Pancreas (tissue), 10 donors: ENCODE measurements around the gene PHLDB1. TPM values are rescaled to one million over a fixed set of nuclear protein-coding genes. Genes with fewer than 3 reads are reported as not detected.
"Not testable (repeated sequence)": the region's sequence is repeated elsewhere in the genome, so short reads cannot be mapped to it uniquely, and the experiment has no call there.

Experiments
- ATAC-seq, 4 donors: fragments of 200-7000 bp; cut with Tn5 transposase; one replicate each; pipeline versions ENCODE4 v1.8.0 to v1.9.1; 2020; ENCODE audit warnings: mild to moderate bottlenecking in 4 of 4, moderate library complexity in 4 of 4
- DNase-seq, 6 donors: peaks; one replicate each; pipeline ENCODE4 v3.0.0-alpha.2; 2020
- FAIRE-seq: peaks from 2 replicates; lab custom pipeline; 2012; peaks lifted over from hg19 to GRCh38; lab: Jason Lieb, UNC
- H3K27ac ChIP-seq, 4 donors: fragments of 200-600 bp; sonication (generic); 1 replicate in 3 of 4; 2 replicates in 1 of 4; pipeline versions ENCODE4 v1.5.0 to v1.8.0; 2020
- H3K27me3 ChIP-seq, 4 donors: fragments of 200-600 bp; one replicate each; pipeline ENCODE4 v1.8.0; 2021
- H3K36me3 ChIP-seq, 3 donors: fragments of 200-600 bp; sonication (generic) in 1 of 3; one replicate each; pipeline versions ENCODE4 v1.5.0 to v1.8.0; 2020 to 2021
- H3K4me1 ChIP-seq, 3 donors: fragments of 200-600 bp; one replicate each; pipeline ENCODE4 v1.8.0; 2021
- H3K4me3 ChIP-seq, 4 donors: fragments of 200-600 bp; sonication (generic) in 2 of 4; one replicate each; pipeline versions ENCODE4 v1.5.0 to v1.8.0; 2020 to 2021
- H3K9me3 ChIP-seq, 4 donors: fragments of 200-600 bp; one replicate each; pipeline ENCODE4 v1.8.0; 2021
- CTCF ChIP-seq, 4 donors: fragments of 200-600 bp; sonication (generic) in 3 of 4; IDR thresholded peaks; one replicate each; pipeline versions ENCODE4 v1.5.0 to v1.8.0; 2021; ENCODE audit warnings: antibody characterized with exemption in 4 of 4
- WGBS, 2 donors: extraction: QIAGEN DNeasy Blood & Tissue Kit; methylation state at CpG; one replicate each; pipeline ENCODE4 v1.1.7; 2013; 5-methylcytosine and 5-hydroxymethylcytosine counted together
- intact Hi-C, 3 donors: fragments of 100-400 bp; cut with DNase I; formaldehyde crosslinking; loops; one replicate each; pipeline versions ENCODE4 v1.11.1 to v1.14.2; 2022
- polyA plus RNA-seq, 2 donors: library from polyadenylated mRNA; stranded (reverse); fragments of 200-250 nt; gene quantifications; one replicate each; pipeline ENCODE4 v1.2.3, GENCODE V29; 2013
- total RNA-seq, 6 donors: library from RNA; stranded (reverse); fragmentation: NEBNext Ultra II Directional in 4 of 6; extraction: Animal tissue kit (Norgen Biotek cat#: 25700) in 4 of 6; gene quantifications; one replicate each; pipeline versions ENCODE4 v1.2.1 to v1.2.4, GENCODE V29; 2021 to 2023
- donor health status: healthy with polysubstance abuse.
- donor health status: DM: no; HTN: no; CAD: no; lungs with moderate emphysema.
- donor health status: DM: no; HTN: no; CAD: no.
- donor health status: control.
- donor health status: control.
- donor health status: Bipolar disorder and iron deficiency.
- donor health status: DM: yes; HTN: yes; CAD: no.
- donor health status: DM: no; HTN: no; CAD: no.
- donor health status: DM: no; HTN: no; CAD: no.
- donor health status: DM: yes; HTN: yes; CAD: no.

Gene PHLDB1
- total and polyA plus RNA-seq, 8 donors: 29.3 to 153 (median 48.0) TPM

GRCh38 chr11:118679483-118679882 lies 72.1 kb downstream of the PHLDB1 start, which contains the start of gene TREH:
TREH (minus strand) TSS chr11:118679650; CDS start chr11:118679627, 23 bp downstream.
- intact Hi-C loops: no loop called here
- Histone ChIP-seq H3K4me1 (peaks cover 8 to 12% (median 10%) of the 10 kb centered on the region in 3 donors), H3K9me3 (no peaks in the 10 kb centered on the region), H3K27ac (peak within 1 kb of the TSS in 3 of 4 donors; percentile 12 to 79 (median 74)), H3K4me3 (peak within 1 kb of the TSS in 1 of 4 donors; percentile 34), H3K36me3 (no peaks in the 10 kb centered on the region), H3K27me3 (no peaks in the 10 kb centered on the region)
- peak; percentile 95 to 99 (median 98) for ATAC-seq
- peak; percentile 82 to 94 (median 87) for DNase-seq
- FAIRE-seq: no peak
- WGBS, 2 donors: 18 to 24% methylated on average over 5 of the region's 5 CpGs
- no peak for TF ChIP-seq CTCF (IDR thresholded peaks at IDR 0.05)

DNA sequence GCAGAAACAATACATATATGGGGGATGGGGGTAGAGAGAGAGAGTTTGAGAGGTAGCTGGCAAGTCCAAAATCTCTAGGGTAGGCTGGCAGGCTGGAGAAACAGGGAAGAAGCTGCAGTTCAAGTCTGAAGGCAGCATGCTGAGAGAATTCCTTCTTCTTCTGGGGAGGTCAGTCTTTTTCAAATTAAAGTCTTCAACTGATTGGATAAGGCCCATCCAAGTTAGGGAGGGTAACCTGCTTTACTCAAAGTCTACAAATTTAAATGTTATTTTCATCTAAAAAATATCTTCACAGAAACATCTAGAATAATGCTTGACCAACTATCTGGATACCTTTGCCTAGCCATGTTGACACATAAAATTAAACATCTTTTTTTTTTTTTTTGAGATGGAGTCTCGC lies 75.0 kb downstream of the PHLDB1 start:
- FAIRE-seq (no peak), ATAC-seq (no peak), DNase-seq (no peak)
- Histone ChIP-seq H3K4me3 (no peak overlapping the region), H3K27ac (no peak overlapping the region), H3K27me3 (no peaks in the 10 kb centered on the region), H3K4me1 (peaks cover 8 to 12% (median 10%) of the 10 kb centered on the region in 3 donors), H3K36me3 (no peaks in the 10 kb centered on the region), H3K9me3 (no peaks in the 10 kb centered on the region)
- no peak for TF ChIP-seq CTCF (IDR thresholded peaks at IDR 0.05)
- WGBS, 2 donors: 100% methylated on average over 1 of the region's 1 CpG
- intact Hi-C loops: no loop called here

GRCh38 chr11:118682939-118683338 lies 75.5 kb downstream of the PHLDB1 start:
- 75 to 76% methylated on average over 6 of the region's 6 CpGs for WGBS, 2 donors

DNA sequence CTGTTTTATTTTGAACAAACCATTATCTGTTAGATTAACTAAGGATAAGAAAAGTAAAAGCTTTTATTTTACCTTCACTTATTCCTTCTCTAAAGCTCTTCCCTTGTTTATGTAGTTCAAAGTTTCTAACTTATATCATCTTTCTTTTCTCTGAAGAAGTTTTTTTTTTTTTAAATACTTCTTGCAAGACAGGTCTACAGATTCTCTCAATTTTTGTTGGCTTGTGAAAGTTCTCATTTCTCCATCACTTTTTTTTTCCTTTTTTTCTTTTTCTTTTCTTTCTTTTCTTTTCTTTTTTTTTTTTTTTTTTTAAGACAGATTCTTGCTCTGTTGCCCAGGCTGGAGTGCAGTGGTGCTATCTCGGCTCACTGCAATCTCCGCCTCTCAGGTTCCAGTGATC lies 76.8 kb downstream of the PHLDB1 start:
- Histone ChIP-seq H3K27ac (no peak overlapping the region), H3K36me3 (no peaks in the 10 kb centered on the region), H3K9me3 (no peaks in the 10 kb centered on the region), H3K4me3 (no peak overlapping the region), H3K27me3 (no peaks in the 10 kb centered on the region), H3K4me1 (peaks cover 3 to 8% (median 6%) of the 10 kb centered on the region in 3 donors)
- no peak for DNase-seq
- no peak for TF ChIP-seq CTCF (IDR thresholded peaks at IDR 0.05)
- WGBS, 2 donors: 78 to 83% methylated on average over 2 of the region's 2 CpGs
- intact Hi-C loops: no loop called here
- no peak for ATAC-seq
- no peak for FAIRE-seq

More at GRCh38 chr11:118682939-118683338, 75.5 kb downstream of the PHLDB1 start:
- H3K4me3 ChIP-seq, DNase-seq, ATAC-seq, H3K27me3 ChIP-seq, H3K36me3 ChIP-seq, H3K9me3 ChIP-seq, intact Hi-C loops, H3K27ac ChIP-seq, FAIRE-seq: not testable (repeated sequence)
- peaks cover 8 to 12% (median 10%) of the 10 kb centered on the region in 3 donors for H3K4me1 ChIP-seq

- 88 to 91% methylated on average over 5 of the region's 5 CpGs for WGBS, 2 donors
- no peaks in the 10 kb centered on the region for H3K9me3 ChIP-seq
- FAIRE-seq (no peak), DNase-seq (no peak), ATAC-seq (no peak)
- H3K27ac ChIP-seq: no peak overlapping the region
- H3K4me3 ChIP-seq: no peak overlapping the region
- intact Hi-C loops: no loop called here
- no peaks in the 10 kb centered on the region for H3K4me1 ChIP-seq
- no peaks in the 10 kb centered on the region for H3K27me3 ChIP-seq
- no peak for TF ChIP-seq CTCF (IDR thresholded peaks at IDR 0.05)
- no peaks in the 10 kb centered on the region for H3K36me3 ChIP-seq
Observed at GRCh38 chr11:118687906-118688305, 80.5 kb downstream of the PHLDB1 start.

DNA sequence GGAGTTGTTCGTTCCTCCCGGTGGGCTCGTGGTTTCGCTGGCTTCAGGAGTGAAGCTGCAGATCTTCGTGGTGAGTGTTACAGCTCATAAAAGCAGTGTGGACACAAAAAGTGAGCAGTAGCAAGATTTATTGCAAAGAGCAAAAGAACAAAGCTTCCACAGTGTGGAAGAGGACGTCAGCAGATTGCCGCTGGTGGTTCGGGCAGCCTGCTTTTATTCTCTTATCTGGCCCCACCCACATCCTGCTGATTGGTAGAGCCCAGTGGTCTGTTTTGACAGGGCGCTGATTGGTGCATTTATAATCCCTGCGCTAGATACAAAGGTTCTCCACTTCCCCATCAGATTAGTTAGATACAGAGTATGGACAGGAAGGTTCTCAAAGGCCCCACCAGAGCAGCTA lies 80.9 kb downstream of the PHLDB1 start:
- WGBS, 2 donors: 87 to 90% methylated on average over 10 of the region's 10 CpGs
- ATAC-seq: not testable (repeated sequence)

More for the DNA sequence above, 80.9 kb downstream of the PHLDB1 start:
- H3K27ac ChIP-seq, H3K9me3 ChIP-seq, FAIRE-seq, H3K36me3 ChIP-seq, H3K4me3 ChIP-seq, H3K27me3 ChIP-seq, intact Hi-C loops, H3K4me1 ChIP-seq: not testable (repeated sequence)
- peak in 2 of 6 donors; percentile 17 to 18 for DNase-seq
